WERI-Rb-1 (cell line): ENCODE results near the gene CFAP298.
"Not testable (repeated sequence)": the region's sequence is repeated elsewhere in the genome, so short reads cannot be mapped to it uniquely, and the experiment has no call there.

Experiments used
- DNase-seq: peaks from one replicate; pipeline ENCODE4 v3.0.0-alpha.2; 2020
- H3K27ac ChIP-seq: fragments of 250-450 bp; sonication (Bioruptor Pico); 2 replicates; pipeline ENCODE4 v1.5.1; 2020; ENCODE audit warnings: mild to moderate bottlenecking, moderate library complexity
- H3K27me3 ChIP-seq: fragments of 250-450 bp; sonication (Bioruptor Pico); 2 replicates; pipeline ENCODE4 v1.5.1; 2021; ENCODE audit warnings: mild to moderate bottlenecking, low read depth, moderate library complexity; ENCODE audit not compliant: insufficient read depth, severe bottlenecking
- H3K36me3 ChIP-seq: fragments of 250-450 bp; sonication (Bioruptor Pico); 2 replicates; pipeline ENCODE4 v1.5.1; 2020; ENCODE audit warnings: mild to moderate bottlenecking, moderate library complexity
- H3K4me3 ChIP-seq: 2 replicates; pipeline ENCODE4 v1.5.1; 2011; ENCODE audit warnings: low read depth, mild to moderate bottlenecking, control low read depth, low read length
- H3K9me3 ChIP-seq: fragments of 250-450 bp; sonication (Bioruptor Pico); 2 replicates; pipeline ENCODE4 v1.5.1; 2021; ENCODE audit warnings: mild to moderate bottlenecking, moderate library complexity; ENCODE audit not compliant: severe bottlenecking
- TF ChIP-seq, protein P1 (sequence below): IDR thresholded peaks from 2 replicates; pipeline ENCODE4 v1.5.1; 2011; ENCODE audit warnings: low read depth, mild to moderate bottlenecking, control low read depth, inconsistent platforms, low read length

Gene CFAP298

DNA sequence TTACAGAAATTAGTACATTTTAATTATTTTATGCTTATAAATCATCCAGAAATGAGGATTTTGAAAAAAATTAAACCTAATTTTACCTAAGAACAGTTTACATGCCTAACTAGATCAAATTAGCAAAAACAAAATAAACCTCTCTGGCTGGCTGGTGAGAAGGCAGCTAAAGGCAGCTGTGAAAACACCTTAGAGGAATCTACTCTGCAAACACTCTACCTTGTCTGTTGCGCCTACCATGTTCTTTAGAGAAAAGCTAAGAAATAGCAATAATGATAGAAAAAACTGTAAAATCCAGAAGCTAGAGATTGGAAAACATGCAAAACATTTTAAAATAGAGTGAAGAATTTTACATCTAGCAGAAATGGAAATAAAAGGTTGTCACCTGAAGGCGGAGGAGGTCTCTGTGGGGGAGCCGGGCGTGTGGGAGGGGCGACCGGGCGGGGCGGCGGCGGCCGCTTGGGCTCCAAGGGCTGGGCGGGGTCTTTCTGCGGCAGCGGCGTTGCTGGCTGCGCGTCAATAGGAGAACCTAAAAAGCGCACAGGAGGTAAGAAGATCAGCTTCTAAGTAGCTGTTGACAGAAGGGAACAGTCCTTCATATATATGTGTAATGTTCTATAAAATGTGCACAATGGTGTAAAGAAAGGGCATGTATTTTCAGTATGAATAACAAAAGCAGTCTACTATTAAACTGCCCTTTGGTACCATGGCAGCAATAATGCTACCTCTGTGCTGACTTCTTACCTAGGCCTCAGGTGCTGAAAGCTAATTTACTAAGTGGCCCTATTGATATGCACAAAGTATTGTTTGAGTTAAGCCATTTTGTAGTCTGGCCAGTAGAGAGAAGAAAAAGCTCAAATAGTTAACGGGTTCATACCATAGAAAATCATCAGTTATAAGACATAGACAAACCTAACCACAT is 33.3 kb upstream of the CFAP298 start:
- Histone ChIP-seq H3K4me3 (no peak overlapping the region), H3K27ac (no peak overlapping the region), H3K36me3 (peaks cover 30% of the 10 kb centered on the region), H3K27me3 (no peaks in the 10 kb centered on the region), H3K9me3 (no peaks in the 10 kb centered on the region)
- TF ChIP-seq, protein P1, sequence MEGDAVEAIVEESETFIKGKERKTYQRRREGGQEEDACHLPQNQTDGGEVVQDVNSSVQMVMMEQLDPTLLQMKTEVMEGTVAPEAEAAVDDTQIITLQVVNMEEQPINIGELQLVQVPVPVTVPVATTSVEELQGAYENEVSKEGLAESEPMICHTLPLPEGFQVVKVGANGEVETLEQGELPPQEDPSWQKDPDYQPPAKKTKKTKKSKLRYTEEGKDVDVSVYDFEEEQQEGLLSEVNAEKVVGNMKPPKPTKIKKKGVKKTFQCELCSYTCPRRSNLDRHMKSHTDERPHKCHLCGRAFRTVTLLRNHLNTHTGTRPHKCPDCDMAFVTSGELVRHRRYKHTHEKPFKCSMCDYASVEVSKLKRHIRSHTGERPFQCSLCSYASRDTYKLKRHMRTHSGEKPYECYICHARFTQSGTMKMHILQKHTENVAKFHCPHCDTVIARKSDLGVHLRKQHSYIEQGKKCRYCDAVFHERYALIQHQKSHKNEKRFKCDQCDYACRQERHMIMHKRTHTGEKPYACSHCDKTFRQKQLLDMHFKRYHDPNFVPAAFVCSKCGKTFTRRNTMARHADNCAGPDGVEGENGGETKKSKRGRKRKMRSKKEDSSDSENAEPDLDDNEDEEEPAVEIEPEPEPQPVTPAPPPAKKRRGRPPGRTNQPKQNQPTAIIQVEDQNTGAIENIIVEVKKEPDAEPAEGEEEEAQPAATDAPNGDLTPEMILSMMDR: no peak
- no peak for DNase-seq

DNA sequence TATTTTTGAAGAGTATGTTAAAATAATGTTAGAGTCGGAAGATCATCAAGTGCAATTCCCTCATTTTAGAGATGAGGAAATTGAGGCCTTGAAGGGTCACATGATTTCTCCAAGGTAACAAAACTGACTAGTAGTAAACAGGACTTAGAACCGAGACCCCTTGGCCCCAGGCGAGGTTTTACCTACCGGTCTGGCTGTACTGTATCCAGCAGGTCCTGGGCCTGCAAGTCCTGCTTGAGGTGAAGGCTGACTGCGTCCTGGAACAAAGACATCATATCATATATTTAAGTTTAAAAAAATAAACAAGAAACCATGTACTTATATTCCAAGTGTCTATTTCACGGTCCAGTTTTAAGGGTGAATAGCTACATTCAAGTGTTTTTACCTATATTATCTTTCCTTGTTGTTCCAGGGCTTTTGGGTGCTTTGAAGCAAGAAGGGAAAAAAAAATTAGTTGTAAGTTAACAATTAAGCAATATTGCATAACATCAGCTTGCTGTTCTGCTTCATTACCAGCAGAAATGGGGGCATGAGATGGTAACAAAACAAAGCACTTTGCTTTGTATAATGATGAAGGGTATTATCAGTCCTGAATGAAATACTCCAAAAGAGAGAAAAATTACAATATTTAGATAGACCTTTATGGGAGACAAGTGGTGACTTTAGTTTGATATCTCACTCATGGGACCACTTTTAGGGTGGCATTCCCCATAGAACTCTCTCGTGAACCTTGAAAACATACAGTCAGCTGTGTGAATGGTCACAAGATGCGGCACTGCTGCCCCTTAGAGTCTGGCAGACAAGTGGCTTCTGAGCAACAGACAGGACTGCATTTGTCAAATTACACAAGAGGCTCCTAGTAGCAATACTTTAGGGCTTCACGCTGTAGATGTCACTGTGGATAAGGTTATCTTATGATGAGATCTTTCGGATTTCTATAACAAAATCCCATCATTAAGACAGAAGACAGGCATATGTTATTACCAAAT is 29.8 kb upstream of the CFAP298 start:
- H3K4me3 ChIP-seq: no peak overlapping the region
- DNase-seq: no peak
- H3K36me3 ChIP-seq: peaks cover 48% of the 10 kb centered on the region
- no peak overlapping the region for H3K27ac ChIP-seq
- TF ChIP-seq, protein P1: 0 out of 2 replicates have a peak, but pooled peaks have one; percentile 7
- H3K27me3 ChIP-seq: no peaks in the 10 kb centered on the region
- no peaks in the 10 kb centered on the region for H3K9me3 ChIP-seq

DNA sequence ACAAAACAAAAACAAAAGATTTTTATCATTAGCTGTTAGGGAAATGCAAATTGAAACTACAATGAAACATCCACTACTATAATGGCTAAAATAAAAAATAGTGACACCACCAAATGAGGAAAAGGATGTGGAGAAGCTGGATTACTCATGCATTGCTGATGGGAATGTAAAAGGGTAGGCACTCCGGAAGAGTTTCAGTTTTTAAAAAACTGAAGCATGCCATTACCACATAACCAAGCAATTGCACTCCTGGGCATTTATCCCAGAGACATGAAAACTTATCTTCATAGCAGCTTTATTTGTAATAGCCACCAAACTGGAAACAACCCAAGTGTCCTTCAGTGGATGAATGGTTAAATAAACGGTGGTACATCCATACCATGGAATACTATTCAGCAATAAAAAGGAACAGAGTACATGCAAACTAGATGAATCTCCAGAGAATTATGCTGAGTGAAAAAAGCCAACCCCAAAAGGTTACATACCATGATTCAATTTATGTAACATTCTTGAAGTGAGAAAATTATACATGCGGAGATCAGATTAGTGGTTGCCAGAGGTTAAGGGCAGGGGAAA is 14.5 kb upstream of the CFAP298 start:
- TF ChIP-seq, protein P1: no peak
- Histone ChIP-seq H3K9me3 (no peaks in the 10 kb centered on the region), H3K27me3 (no peaks in the 10 kb centered on the region), H3K4me3 (no peak overlapping the region), H3K36me3 (peaks cover 25% of the 10 kb centered on the region), H3K27ac (no peak overlapping the region)
- DNase-seq: no peak

DNA sequence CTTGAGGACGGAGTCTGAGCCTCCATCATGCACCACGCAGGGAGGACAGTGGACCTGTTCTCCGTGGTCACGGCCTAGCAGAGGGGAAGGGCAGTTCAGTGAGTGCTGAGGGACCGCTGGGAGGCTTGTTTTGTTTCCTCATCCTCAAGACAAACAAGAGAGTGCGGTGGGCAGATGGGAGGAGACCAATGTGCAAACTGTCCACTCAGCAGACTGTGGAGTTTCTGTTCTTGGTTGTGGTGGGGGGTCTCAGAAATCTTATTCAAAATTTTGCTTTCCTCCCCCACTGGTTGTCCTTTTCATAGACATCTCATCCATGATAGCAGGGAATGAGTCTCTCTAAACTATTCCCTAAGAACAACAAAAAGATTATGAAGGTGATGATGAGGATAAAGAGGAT is 6.0 kb upstream of the CFAP298 start:
- not testable (repeated sequence) for DNase-seq, H3K27ac ChIP-seq, H3K4me3 ChIP-seq, H3K36me3 ChIP-seq, H3K27me3 ChIP-seq, H3K9me3 ChIP-seq

GRCh38 chr21:32613436-32614043 is 1.4 kb upstream of the CFAP298 start:
- no peak for DNase-seq
- Histone ChIP-seq H3K4me3 (peak overlapping the region; percentile 72), H3K9me3 (no peaks in the 10 kb centered on the region), H3K27me3 (no peaks in the 10 kb centered on the region), H3K36me3 (peaks cover 16% of the 10 kb centered on the region), H3K27ac (peak overlapping the region; percentile 75)
- TF ChIP-seq, protein P1: no peak
